NAMALWA (cell line): Measurements from ENCODE around the gene CBX4.
"Not testable (repeated sequence)": the region's sequence is repeated elsewhere in the genome, so short reads cannot be mapped to it uniquely, and the experiment has no call there.

Experiments used
- DNase-seq: peaks from one replicate; pipeline ENCODE4 v3.0.0-alpha.2; 2015; ENCODE audit warnings: low spot score

The CBX4 gene

DNA sequence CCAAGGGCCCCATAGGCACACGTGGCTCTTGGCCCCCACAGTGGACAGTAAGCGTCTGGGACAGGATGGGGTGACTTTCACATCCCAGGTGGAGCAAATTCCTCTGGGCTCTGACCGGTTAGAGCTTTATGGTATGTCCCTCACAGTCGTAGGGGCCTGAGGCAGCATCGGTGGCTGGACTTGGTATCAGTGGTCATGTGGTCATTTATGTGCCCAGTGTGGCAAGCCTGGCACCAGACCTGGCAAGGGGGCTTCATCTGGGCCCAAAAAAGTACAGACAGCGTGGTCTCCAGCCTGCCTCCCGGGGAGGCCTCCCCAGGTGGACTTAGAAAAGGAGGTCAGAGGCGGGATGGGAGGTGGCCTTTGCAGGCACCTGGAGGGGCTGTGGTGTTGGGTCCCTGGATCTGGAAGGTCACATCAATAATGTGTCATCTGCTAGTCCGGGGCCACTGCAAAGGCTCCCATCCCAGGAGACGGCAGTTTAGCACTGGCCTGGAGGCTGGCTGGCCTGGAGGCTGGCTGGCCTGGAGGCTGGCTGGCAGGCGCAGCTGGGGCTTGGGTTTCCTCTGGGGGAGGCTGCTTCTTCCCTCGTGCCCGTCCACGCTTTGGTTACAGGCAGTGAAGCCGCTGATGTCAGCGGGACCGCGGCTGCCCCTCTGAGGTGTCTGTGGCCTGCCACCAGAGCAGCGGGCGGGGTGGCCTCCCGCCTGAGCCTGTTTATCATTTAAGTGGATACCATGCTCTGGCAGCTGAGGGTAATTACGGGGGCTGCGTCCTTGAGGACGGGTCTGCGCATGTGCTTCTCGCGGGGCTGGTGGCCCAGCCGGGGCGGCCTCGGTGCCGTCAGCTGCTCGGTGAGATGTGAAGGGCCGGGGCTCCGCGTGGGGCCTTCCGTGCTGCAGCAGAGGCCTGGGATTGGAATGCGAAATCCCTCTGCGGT is 20.7 kb upstream of the CBX4 start:
- no peak for DNase-seq

DNA sequence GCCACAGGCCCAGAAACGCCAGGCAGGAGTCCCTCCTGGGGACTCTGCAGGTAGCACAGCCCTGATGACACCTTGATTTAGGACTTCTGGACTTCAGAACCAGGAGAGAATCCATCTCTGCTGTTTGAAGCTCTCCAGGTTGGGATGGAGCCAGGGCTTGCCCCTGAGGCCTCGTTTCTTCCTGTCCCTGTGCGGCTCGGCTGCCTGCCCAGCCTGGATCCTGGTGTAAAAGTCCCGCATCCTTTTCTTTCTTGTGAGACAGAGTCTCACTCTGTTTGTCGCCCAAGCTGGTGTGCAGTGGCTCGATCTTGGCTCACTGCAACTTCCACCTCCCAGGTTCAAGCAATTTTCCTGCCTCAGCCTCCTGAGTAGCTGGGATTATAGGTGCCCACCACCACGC is 17.9 kb upstream of the CBX4 start:
- no peak for DNase-seq

- no peak for DNase-seq
These were observed 16.3 kb upstream of the CBX4 start for GRCh38 chr17:79855331-79856124.

DNA sequence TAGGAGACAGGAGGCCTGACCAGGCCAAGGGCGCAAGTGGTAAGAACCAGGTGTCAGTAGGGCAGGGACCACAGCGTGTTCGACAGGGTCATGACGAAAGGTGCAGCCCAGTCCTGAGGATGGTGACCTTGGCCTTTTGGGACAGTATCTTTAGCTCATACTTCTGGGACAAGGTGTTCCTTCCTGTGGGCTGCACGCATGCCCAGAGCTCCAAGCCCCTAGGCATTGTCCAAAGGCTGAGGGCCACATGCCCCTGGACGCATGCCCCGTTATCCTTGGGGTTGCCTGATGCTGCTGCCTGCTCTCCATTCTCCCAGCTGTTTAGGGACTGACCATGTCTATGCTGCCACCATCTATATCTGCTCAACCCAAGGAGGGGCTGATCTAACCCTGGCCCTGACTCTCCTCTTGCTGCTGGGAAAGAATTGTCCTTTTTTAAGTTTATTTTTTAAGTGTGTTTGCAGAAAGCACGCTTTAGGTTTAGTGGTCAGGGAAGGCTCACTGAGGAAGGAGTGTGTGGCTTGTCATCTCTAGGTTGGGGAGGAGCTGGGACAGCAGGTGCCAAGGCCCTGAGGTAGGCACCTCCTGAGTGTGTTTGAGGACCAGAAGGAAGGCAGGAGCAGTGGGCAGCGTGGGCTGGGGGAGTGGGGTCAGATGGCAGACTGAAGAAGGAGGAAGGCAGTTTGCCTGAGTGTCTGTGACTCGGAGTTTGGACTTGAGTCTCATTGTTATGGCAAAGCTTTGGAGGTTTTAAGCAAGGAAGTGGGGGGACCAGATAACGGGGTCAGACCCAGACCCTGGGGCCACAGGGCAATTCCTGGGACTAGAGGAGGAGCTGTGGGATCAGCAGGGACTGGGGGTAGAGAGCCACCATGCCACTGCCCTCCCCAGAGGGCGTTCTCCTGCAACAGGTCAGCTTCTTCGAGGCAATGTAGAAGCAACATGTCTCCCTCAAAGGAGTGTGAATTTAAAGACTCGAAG is 15.1 kb upstream of the CBX4 start:
- DNase-seq = no peak

DNA sequence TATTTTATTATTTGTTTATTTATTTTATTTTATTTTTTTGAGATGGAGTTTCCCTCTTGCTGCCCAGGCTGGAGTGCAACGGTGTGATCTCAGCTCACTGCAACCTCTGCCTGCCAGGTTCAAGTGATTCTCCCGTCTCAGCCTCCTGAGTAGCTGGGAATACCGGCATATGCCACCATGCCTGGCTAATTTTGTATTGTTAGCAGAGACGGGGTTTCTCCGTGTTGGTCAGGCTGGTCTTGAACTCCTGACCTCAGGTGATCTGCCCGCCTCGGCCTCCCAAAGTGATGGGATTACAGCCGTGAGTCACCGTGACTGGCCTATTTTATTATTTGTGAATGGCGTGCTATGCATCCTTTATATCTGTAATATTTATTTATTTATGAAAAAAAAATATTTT is 13.9 kb upstream of the CBX4 start:
- not testable (repeated sequence) for DNase-seq

GRCh38 chr17:79852748-79853147 is 13.5 kb upstream of the CBX4 start:
- no peak for DNase-seq

DNA sequence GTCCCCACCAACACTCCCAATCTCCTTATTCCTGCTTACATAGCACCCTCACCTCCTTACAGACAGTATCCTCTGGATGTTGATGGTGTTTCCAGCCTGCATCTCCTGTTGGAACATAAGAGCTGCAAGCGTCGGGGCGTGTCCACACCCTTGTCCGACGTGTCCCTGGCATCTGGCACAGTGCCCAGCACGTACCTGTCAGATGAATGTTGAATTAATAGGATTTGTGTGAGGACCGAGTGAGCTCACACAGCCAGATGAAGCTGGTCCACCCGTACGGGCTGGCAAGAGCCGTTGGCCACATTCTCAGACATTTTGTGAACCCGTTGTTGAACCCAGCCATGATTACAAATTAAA is 12.2 kb upstream of the CBX4 start:
- DNase-seq = no peak

- DNase-seq = no peak
These were observed 11.6 kb upstream of the CBX4 start for GRCh38 chr17:79850571-79851460.

DNA sequence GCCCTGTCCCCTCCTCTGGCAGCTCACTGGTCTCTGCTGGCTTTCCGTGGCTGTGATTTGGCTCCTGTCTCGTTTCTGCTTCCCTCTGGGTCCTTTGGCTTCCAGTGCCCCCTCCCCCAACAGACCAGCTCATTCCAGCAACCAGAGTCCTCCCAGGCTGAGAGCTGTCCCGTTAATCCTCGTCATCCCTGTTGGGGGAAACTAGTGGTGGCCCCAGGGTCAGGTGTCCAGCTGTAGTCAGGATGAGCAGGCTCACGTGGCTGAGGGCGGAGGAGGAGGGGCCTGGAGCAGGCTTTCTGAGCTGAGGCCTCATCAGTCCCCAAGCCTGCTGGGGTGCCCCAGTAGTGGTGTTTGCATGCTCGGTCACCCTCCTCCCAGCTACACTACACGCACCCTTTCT is 10.7 kb upstream of the CBX4 start:
- no peak for DNase-seq

GRCh38 chr17:79848370-79848766 is 9.1 kb upstream of the CBX4 start:
- no peak for DNase-seq

DNA sequence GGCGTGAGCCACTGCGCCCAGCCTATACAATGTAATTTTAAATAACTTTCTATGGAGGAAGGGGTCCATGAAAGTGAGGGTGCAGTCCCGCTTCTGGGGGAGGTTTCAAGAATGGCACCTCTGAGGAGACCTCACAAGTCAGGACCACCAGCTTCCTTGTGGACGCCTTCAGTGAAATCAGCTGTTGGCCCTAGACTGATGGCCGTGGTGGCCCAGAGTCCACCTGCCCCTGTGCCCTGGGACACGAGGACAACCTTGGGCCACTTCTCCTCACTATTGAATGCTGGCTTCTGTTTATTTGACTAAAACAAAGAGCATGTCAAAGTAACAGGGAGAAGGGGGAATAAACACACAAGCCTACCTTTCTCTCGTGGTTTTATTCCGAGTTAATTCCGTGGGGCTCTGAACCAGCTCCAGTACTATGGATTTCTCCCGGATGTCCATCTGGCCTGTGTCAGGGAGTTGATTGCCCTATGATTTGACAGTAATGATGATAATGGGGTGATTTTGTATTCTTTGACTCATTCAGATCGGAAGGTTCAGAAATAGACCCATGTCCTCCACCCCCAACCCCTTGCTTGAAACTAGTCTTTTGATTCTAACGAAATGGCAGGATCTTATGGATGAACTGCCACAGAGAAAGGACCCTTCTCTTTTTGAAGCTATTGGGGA is 8.6 kb upstream of the CBX4 start:
- no peak for DNase-seq

DNA sequence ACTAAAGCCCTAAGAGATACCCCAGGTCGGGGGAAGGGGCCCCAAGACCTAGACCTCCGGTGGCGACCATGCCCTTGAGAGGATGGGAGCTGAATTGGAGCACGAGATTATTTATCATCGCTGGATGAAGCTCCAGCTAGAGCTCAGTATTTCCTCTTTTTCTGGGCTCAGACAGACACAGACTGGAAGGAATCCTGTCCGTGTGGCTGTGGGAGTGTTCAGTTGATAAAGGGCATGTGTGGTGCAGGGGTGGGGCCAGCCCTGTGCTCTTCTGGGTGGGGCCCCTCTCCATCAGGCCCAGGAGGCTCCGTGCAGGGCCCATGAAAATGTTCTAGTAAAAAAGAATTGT is 6.3 kb upstream of the CBX4 start:
- DNase-seq = no peak

GRCh38 chr17:79844869-79845600 is 5.8 kb upstream of the CBX4 start:
- peak; percentile 62 for DNase-seq

DNA sequence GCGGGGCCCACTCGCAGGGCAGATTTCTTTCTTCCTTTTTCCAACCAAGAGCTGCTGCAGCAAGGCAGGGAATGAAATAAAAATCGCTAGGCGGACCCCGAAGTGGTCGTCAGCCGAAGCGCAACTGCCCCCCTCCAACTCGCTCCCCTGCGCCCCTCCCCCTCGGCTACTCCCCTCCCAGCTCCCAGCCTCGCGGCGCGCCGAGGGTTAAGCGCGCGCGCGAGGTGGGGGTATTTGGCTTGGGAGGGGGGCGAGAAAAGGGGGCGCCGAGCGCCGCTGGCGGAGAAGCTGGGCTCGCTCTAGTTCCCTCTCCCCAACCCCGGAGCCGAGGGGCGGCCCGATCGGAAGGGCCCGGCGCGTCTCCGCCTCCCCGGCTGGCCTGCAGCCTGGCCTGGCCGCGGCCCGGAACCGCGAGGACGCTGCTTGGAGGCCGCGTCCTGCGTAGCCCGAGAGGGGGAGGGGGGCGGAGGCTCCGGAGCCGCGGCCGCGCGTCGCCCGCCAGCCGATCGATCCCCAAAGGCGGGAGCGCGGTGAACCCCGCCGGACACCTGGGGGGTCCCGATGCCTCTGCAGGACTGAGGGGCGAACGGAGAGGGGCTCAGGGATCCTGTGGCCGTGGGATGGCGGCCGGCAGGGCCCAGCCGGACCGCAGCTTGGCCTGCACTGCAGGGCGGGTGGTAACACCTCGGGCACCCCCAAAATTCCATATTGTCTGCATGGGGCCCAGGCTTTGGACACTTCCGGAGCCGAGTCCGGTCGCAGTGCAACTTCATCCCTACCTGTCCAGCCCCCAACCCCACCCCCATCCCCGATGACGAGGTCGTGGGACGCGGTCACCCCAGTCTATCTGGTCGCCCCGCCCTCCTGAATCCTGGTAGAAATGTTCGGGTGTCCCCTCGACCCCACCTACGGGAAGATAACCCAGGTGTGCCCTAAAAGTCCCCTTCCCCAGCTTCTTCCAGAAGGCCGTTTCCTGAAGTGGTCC is 4.9 kb upstream of the CBX4 start:
- DNase-seq = no peak

- no peak for DNase-seq
These were observed 4.2 kb upstream of the CBX4 start for GRCh38 chr17:79843474-79843815.

- DNase-seq = no peak
These were observed 3.6 kb upstream of the CBX4 start for GRCh38 chr17:79842656-79843473.

- no peak for DNase-seq
These were observed 3.0 kb upstream of the CBX4 start for GRCh38 chr17:79842136-79842655.
